NCI-H1092 (cell line): Measurements from ENCODE around the gene AKAP12.
A peak's percentile ranks its signal among the peaks of the same experiment; 100 is the strongest.

ENCODE experiments used
- DNase-seq: peaks from one replicate; lab custom pipeline; 2025; lab: John Stamatoyannopoulos, UW

Gene AKAP12

GRCh38 chr6:151239603-151240035 lies at the start of gene AKAP12:
TSS of gene AKAP12 (plus strand) at chr6:151239967. CDS start at chr6:151240563, 596 bp downstream.
- no peak for DNase-seq

GRCh38 chr6:151191527-151191926 lies 48.2 kb upstream of the AKAP12 start:
- DNase-seq: no peak

DNA sequence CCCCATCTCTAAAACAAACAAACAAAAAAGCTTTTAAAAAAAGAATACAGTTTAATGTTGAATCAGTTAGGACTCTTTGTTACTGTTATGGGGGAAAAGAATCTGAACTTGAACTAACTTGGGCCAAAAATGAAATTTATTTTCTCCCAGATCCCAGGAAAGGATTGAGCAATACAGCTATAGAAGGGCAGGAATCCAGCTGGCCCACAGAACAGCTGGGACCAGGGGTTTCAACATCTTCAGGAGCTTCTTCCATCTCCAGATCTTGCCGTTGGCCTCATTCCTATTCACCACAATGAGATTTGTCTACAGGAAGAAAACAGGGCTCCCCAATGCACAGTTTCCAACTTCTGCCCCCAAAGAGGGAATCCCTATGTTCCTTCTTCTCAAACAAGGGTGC lies 43.2 kb upstream of the AKAP12 start:
- DNase-seq: no peak

GRCh38 chr6:151197556-151197955 lies 42.2 kb upstream of the AKAP12 start:
- no peak for DNase-seq

DNA sequence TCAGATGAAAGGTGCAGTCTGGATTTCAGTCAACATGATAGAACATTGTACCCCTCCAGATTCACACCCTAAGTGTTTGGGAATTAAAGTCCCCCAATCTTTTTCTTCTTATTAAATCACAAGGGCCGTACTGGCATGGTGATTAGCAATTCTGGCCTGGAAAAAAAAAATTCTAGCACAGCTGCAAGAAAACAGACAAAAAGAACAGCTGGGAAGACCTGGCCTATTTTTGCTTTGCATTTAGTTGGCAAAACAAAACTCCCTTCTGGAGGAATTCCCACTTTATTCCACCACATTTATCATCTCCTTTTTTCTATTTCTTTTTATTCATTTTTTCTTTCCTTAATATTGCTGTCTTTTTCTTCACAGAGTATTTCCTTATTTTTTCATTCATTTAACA lies 39.8 kb upstream of the AKAP12 start:
- no peak for DNase-seq

DNA sequence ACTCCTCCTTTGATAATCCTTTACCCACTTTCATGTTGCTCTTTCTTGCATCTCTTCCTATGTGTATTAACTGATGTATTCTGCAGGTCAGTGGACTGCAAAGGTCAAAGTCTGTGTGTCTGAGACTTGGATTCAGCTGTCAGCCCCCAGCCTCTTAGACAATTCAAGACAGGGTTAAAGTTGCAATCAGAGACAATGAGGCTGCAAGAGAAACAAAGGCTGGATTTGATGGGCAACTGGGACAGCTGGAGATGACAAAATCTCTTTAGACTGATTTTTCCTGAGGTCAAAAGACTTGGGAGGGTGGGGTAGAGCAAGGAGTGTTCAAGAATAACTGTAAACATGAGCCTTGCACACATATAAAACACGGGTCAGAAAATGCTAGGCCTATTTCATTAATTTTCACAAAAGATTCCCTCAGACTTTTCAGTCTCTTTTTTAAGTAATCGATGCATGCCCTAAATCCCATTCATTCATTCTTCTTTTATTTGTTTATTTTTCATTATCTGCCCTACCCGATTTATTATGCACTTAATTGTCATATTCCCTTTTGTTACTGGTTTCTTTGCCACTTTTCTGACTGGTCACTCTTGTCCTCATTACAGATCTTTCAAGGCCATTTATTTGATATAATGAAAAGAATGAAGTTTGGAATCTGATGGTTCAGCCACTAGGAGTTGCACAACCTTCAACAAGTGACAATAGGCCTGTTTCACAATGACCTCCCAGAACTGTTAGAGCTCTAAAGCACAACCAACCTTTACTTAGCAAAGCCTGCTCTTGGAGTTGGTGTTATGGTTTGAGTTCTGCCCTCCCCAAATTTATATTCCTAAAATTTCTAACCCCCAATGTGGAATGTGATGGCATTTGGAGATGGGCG lies 33.8 kb upstream of the AKAP12 start:
- DNase-seq: no peak

GRCh38 chr6:151207674-151208073 lies 32.1 kb upstream of the AKAP12 start:
- no peak for DNase-seq

- DNase-seq: peak; percentile 62
Observed at GRCh38 chr6:151209071-151209831, 30.5 kb upstream of the AKAP12 start.

GRCh38 chr6:151211075-151211474 lies 28.7 kb upstream of the AKAP12 start:
- DNase-seq: no peak

DNA sequence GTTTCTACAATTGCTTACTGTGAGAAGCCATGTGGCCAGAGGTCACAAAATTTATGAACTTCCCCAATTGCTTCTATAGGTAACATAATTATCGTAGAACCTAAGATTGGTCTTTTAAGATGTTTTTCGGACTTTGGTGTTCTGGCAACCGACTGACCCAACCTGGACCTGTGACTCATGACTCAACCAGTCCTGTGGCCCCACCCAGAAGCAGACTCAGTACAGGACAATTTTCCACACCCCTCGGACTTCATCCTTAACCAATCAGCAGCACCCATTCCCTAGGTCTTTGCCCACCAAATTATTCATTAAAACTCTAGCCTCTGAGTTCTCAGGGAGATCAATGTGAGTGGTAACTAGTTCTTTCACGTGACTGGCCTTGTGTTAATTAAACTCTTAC lies 26.4 kb upstream of the AKAP12 start:
- no peak for DNase-seq

DNA sequence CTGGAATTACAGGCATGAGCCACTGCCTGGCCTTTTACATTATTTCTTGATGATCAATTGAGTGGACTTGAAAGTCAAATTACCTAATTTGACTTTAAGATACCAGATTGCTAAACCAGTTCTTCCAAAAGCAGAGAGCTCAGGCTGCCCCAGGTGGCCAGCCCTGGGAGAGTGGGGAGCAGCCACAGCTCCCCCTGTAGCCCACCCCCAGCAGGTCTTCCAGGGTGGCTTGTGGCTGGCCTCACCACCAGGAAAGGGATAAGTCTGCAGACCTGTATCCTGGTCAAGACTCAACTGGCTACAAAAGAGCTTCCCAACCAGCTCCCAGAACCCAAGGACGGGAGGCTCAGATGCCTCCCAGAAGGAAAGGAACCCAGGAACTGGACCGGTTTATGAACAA lies 23.8 kb upstream of the AKAP12 start:
- DNase-seq: no peak

DNA sequence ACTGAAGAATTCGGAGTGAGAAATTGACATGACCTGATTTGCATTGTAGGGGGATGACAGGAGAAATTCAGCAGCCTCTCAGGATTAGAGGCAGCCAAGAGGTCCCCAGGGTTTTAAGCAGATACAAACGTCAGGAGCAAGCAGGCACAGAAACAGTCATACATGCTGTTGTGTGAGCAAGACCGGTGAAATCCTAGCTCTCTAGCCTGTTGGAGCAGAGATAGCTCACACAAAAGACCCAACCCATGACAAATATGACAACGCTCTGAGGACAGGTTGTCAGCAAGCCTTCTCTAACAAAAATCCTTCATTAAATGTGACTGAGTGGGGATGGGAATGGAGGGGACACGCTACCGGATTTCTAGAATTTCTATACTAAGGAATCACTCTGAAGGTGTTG lies 23.0 kb upstream of the AKAP12 start:
- no peak for DNase-seq

- DNase-seq: no peak
Observed at GRCh38 chr6:151219192-151219591, 20.6 kb upstream of the AKAP12 start.

DNA sequence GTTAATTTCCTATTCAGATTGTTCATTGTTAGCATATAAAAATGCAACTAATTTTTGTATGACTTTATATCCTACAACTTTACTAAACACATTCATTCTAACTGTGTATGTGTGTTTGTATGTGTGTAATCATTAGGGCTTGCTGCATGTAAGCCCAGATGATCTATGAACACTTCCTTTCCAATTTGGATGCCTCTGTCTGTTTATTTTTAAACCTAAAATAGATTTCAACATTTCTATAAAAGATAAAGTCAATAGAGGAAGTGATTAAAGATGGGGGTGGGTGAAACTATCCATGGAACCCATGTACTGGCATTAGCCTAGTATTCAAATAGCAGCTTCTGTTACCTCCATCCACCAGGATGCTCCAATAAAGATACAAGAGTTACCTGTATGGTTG lies 15.7 kb upstream of the AKAP12 start:
- no peak for DNase-seq

- no peak for DNase-seq
Observed at GRCh38 chr6:151225919-151226318, 13.8 kb upstream of the AKAP12 start.

DNA sequence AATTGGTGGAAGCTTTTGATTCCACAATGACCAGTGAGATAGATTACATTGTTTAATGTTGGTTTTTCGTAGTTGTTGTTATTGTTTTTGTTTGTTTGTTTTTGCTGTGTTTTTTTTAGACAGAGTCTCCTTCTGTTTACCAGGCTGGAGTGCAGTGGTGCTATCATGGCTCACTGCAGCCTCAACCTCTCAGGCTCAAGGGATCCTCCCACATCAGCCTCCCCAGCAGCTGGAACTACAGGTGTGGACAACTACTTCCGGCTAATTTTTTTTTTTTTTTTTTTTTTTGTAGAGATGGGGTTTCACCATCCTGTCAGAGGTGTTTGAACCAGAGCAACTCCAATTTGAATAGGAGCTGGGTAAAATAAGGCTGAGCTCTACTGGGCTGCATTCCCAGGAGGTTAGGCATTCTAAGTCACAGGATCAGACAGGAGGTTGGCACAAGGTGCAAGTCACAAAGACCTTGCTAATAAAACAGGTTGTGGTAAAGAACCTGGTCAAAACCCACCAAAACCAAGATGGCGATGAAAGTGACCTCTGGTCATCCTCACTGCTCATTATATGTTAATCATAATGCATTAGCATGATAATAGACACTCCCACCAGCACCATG lies 10.9 kb upstream of the AKAP12 start:
- no peak for DNase-seq

DNA sequence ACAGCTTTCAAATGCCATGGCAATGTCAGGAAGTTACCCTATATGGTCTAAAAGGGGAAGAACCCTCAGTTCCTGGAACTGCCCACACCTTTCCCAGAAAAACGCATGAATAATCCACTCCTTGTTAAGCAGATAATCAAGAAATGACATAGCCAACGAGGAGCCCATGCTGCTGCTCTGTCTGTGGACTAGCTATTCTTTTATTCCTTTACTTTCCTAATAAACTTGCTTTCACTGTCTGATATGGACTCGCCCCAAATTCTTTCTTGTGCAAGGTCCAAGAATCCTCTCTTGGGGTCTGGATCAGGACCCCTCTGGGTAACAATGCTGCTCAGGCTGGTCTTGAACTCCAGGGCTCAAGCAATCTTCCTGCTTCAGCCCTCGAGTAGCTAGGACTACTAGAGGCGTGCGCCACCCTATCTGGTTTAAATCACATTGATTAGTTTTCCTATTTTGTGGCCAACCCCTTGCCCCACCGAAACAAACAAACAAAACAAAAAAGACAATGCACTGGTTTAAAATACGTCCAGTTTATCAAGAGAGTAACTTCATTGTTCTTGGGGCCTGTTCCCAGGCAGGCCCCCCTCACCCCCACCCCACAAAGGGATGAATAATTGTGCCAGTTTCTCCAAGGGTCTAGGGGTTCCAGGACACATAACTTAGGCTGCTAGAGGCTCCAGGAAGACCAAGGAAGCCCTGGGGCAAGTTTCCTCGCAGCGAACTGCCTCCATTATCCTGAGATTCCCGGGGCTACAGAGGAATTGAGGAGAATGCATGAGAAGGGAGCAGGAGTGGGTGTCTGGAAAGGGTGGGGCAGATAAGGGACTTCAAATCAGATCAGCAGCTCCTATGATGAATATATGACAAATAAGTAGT lies 10.1 kb upstream of the AKAP12 start:
- DNase-seq: no peak

GRCh38 chr6:151230277-151230577 lies 9.5 kb upstream of the AKAP12 start:
- DNase-seq: no peak

GRCh38 chr6:151232899-151233298 lies 6.9 kb upstream of the AKAP12 start:
- DNase-seq: no peak

- DNase-seq: no peak
Observed at GRCh38 chr6:151233731-151234130, 6.0 kb upstream of the AKAP12 start.

DNA sequence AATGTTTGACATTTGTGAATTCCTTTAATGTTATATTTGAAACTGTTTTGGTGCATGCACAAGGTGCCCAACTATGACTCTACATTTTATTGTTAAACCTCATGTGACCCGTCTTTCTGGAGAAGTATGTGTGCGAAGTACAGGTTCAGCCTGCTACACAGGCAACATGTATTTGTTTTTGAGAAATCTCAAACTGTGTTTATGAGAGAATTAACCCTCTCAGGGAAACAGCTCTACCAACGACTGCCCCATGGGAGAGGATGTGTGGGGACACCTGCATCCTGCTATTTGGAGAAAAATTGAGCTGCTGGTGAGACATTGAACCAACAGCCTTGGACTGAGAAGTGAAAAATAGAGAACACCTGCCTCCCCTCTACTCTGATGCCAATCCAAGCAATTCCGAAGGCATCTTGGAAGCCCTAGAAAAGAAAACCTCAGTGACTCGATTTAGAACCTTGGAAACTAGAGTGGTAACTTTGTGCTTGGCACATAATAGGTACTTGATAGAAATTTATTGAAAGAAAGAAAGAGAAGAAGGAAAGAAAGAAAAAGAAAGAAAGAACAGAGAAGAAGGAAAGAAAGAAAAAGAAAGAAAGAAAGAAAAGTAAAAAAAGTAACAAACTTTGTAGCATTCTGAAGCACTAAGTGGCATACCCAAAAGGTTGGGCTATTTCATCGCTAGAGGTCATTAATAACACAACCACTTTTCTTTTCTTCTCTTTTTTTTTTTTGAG lies 2.9 kb upstream of the AKAP12 start:
- DNase-seq: no peak
